HEK293 (cell line): ENCODE measurements around the gene SHISA9.
"Not testable (repeated sequence)": the region's sequence is repeated elsewhere in the genome, so short reads cannot be mapped to it uniquely, and the experiment has no call there.

Experiments used
- CTCF ChIA-PET: fragments of 350-600 bp; formaldehyde crosslinking; extraction: SDS; loops from one replicate; lab custom pipeline; 2021; ENCODE audit warnings: antibody characterized with exemption; lab: Yijun Ruan, JAX
- POLR2A ChIA-PET: fragments of 300-600 bp; formaldehyde crosslinking; extraction: SDS; loops from one replicate; lab custom pipeline; 2020; ENCODE audit warnings: antibody characterized with exemption, inconsistent platforms; lab: Yijun Ruan, JAX
- H3K27ac ChIP-seq: fragments of 200-500 bp; sonication (Bioruptor generic); 2 replicates; pipeline ENCODE4 v1.5.1; 2014; ENCODE audit warnings: low read depth, low read length, control low read depth, inconsistent platforms; ENCODE audit errors: extremely low read depth
- H3K36me3 ChIP-seq, 2 experiments: fragments of 200-500 bp in 1 of 2; sonication (Bioruptor generic) in 1 of 2; 1 replicate in 1 of 2; 2 replicates in 1 of 2; pipeline ENCODE4 v1.5.1; 2014 to 2017; ENCODE audit warnings: inconsistent platforms in 2 of 2, low read length in 2 of 2; ENCODE audit not compliant: control insufficient read depth in 2 of 2, insufficient read depth in 1 of 2
- H3K4me1 ChIP-seq: fragments of 200-500 bp; sonication (Bioruptor generic); 2 replicates; pipeline ENCODE4 v1.5.1; 2014; ENCODE audit warnings: mild to moderate bottlenecking, low read length, inconsistent platforms; ENCODE audit not compliant: control insufficient read depth, insufficient read depth
- H3K4me3 ChIP-seq: 2 replicates; pipeline ENCODE4 v1.5.1; 2011; ENCODE audit warnings: low read depth, mild to moderate bottlenecking, control low read depth, low read length, moderate library complexity
- H3K9me3 ChIP-seq: fragments of 200-500 bp; sonication (Bioruptor generic); 2 replicates; pipeline ENCODE4 v1.5.1; 2014; ENCODE audit warnings: low read depth, low read length, inconsistent platforms; ENCODE audit not compliant: control insufficient read depth, insufficient read depth
- AEBP2 ChIP-seq: fragments of 450-650 bp; formaldehyde crosslinking; IDR thresholded peaks from 2 replicates; pipeline ENCODE4 v1.5.1; 2016; ENCODE audit warnings: missing biosample characterization, missing genetic modification characterization, borderline replicate concordance
- BCL11B ChIP-seq: fragments of 450-650 bp; formaldehyde crosslinking; IDR thresholded peaks from 2 replicates; pipeline ENCODE4 v1.5.1; 2016; ENCODE audit warnings: low read depth, missing biosample characterization, missing genetic modification characterization
- GLIS1 ChIP-seq: fragments of 450-650 bp; formaldehyde crosslinking; IDR thresholded peaks from 2 replicates; pipeline ENCODE4 v1.5.1; 2016; ENCODE audit warnings: missing biosample characterization, missing genetic modification characterization
- OSR2 ChIP-seq: fragments of 450-650 bp; formaldehyde crosslinking; IDR thresholded peaks from 2 replicates; pipeline ENCODE4 v1.5.1; 2016; ENCODE audit warnings: missing biosample characterization, missing genetic modification characterization
- YY1 ChIP-seq: fragments of 450-650 bp; formaldehyde crosslinking; IDR thresholded peaks from 2 replicates; pipeline ENCODE4 v1.5.1; 2018; ENCODE audit warnings: missing biosample characterization, missing genetic modification characterization
- ZFHX2 ChIP-seq: fragments of 450-650 bp; formaldehyde crosslinking; conservative IDR thresholded peaks from 2 replicates; pipeline ENCODE4 v1.5.1; 2016; ENCODE audit warnings: missing biosample characterization, missing genetic modification characterization
- ZNF10 ChIP-seq: fragments of 450-650 bp; formaldehyde crosslinking; IDR thresholded peaks from 2 replicates; pipeline ENCODE4 v1.5.1; 2017; ENCODE audit warnings: missing biosample characterization, missing genetic modification characterization
- ZNF211 ChIP-seq: fragments of 450-650 bp; formaldehyde crosslinking; IDR thresholded peaks from 2 replicates; pipeline ENCODE4 v1.5.1; 2016; ENCODE audit warnings: low read depth, missing biosample characterization, missing genetic modification characterization
- ZNF239 ChIP-seq: fragments of 450-650 bp; formaldehyde crosslinking; IDR thresholded peaks from 2 replicates; pipeline ENCODE4 v1.5.1; 2016; ENCODE audit warnings: missing biosample characterization, missing genetic modification characterization
- ZNF280D ChIP-seq: fragments of 450-650 bp; formaldehyde crosslinking; IDR thresholded peaks from 2 replicates; pipeline ENCODE4 v1.5.1; 2016; ENCODE audit warnings: missing biosample characterization, missing genetic modification characterization
- ZNF335 ChIP-seq: fragments of 450-650 bp; formaldehyde crosslinking; conservative IDR thresholded peaks from 2 replicates; pipeline ENCODE4 v1.5.1; 2016; ENCODE audit warnings: missing biosample characterization, missing genetic modification characterization
- ZNF510 ChIP-seq: fragments of 450-650 bp; formaldehyde crosslinking; IDR thresholded peaks from 2 replicates; pipeline ENCODE4 v1.5.1; 2018; ENCODE audit warnings: mild to moderate bottlenecking, missing genetic modification characterization, missing biosample characterization; ENCODE audit not compliant: insufficient replicate concordance
- ZNF629 ChIP-seq: fragments of 450-650 bp; formaldehyde crosslinking; IDR thresholded peaks from 2 replicates; pipeline ENCODE4 v1.5.1; 2017; ENCODE audit warnings: missing biosample characterization, missing genetic modification characterization

SHISA9 gene

DNA sequence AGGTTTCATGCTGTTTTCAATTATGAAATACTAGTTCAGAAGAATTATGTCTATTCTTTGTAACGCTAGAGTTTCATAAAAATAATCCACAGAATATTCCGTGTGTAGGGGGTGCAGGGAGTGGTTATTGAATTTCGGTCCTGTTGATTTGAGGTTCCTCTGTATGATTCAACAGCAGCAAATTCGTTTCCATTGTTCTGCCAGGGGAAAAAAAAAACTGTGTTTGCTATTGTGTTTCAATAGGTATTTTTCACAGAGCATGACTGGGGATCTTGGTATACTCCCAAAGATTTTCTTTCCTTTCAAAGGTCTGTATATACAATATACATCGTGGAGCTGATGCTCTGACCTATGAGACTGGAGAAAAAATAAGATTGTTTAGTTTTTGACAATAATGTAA, 15.8 kb downstream of the SHISA9 start:
- no peak overlapping the region for H3K4me3 ChIP-seq

DNA sequence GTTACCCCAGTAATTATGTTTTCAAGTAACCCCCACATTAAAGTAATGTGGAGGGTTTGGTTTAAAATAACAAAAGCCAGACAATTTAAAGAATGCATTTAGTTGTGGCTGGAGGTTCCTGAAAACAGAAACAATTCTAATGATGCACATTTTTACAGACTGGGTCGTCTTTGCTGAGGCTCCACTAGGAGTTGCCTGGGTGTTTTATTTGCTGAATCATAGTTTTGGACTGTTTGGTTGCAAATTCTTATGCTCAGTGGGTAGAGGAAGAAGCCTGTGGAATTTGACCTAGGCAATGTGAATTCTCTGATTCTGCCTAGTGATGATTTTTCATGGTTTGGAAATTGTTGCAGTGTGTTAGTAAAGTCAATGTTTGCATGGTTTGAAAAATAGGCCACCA, 16.3 kb downstream of the SHISA9 start:
- Histone ChIP-seq H3K27ac (no peak overlapping the region), H3K4me3 (no peak overlapping the region), H3K4me1 (no peaks in the 10 kb centered on the region), H3K36me3 (no peaks in the 10 kb centered on the region), H3K9me3 (no peaks in the 10 kb centered on the region)
- no peak for TF ChIP-seq AEBP2
- TF ChIP-seq ZNF510 (tag by site-specific recombination): no peak
- TF ChIP-seq ZFHX2: no peak
- no peak for TF ChIP-seq ZNF10 (tag by site-specific recombination)
- TF ChIP-seq BCL11B: no peak
- TF ChIP-seq OSR2 (tag by site-specific recombination): no peak
- CTCF ChIA-PET: no interaction called here
- POLR2A ChIA-PET: no interaction called here

More for the DNA sequence above, 15.8 kb downstream of the SHISA9 start:
- Histone ChIP-seq H3K4me1 (no peaks in the 10 kb centered on the region), H3K9me3 (no peaks in the 10 kb centered on the region), H3K36me3 (no peaks in the 10 kb centered on the region), H3K27ac (no peak overlapping the region)
- ChIA-PET POLR2A (no interaction called here), CTCF (no interaction called here)
- TF ChIP-seq GLIS1 (tag by site-specific recombination): no peak
- no peak for TF ChIP-seq ZNF211 (tag by site-specific recombination)
- TF ChIP-seq ZNF335: no peak
- TF ChIP-seq YY1: no peak
- TF ChIP-seq ZNF280D: no peak

DNA sequence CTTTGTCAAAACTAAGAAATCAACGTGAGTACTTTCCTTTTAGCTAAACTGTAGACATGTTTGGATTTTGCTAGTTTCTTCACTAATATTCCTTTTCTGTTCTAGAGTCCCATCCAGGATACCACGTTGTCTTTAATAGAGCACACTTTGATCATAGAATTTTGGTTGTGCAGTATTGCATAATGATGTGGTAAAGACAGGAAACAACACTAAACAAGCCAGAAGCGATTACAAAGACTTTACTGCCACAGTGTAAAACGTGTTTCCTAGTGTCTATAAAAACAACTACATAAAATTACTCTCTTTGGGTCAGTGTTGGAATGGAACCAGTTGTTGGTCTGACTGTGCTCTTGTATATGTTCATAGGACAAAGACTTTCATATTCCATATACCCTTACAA, 19.3 kb downstream of the SHISA9 start:
- Histone ChIP-seq H3K9me3 (no peaks in the 10 kb centered on the region), H3K27ac (no peak overlapping the region), H3K4me3 (no peak overlapping the region)
- ChIA-PET CTCF (no interaction called here), POLR2A (no interaction called here)
- TF ChIP-seq ZNF239 (tag by site-specific recombination) (no peak), ZNF629 (tag by site-specific recombination) (no peak)
- TF ChIP-seq, all 188 proteins: peak for 0
- H3K4me1 ChIP-seq: no peaks in the 10 kb centered on the region
- H3K36me3 ChIP-seq: no peaks in the 10 kb centered on the region

GRCh38 chr16:12923640-12924039, 22.2 kb downstream of the SHISA9 start:
- H3K9me3 ChIP-seq, CTCF ChIA-PET, H3K4me3 ChIP-seq, H3K27ac ChIP-seq, H3K36me3 ChIP-seq, POLR2A ChIA-PET, H3K4me1 ChIP-seq: not testable (repeated sequence)
